PFSK-1 (cell line): ENCODE data around the gene ANKS1A.

Experiments used
- POLR2AphosphoS5 ChIP-seq: IDR thresholded peaks from 2 replicates; pipeline ENCODE4 v1.6.1; 2012; ENCODE audit warnings: low read depth, mild to moderate bottlenecking, control low read depth, low read length, moderate library complexity
- TAF1 ChIP-seq: IDR thresholded peaks from 2 replicates; pipeline ENCODE4 v1.6.1; 2012; ENCODE audit warnings: low read length, control low read depth, borderline replicate concordance; ENCODE audit not compliant: insufficient read depth

DNA sequence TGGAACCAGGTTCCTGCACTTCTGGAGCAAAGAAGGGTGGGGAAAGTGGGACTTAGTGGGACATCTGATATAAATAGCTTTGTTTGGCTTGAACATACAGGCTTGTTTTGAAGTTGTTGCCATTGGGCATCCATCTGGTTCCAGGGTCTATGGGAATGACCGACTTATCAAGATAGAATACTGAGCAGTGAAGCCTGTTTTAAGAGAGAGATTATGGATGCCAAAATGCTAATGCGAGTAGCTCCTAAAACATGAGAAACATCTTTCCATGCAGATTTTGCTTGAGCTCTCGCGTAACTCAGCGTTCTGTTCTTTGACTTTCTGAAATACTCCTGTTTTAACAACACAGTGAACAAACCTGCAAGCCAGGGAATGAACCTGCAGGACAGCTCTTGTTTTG is 98.5 kb downstream of the ANKS1A start:
- TF ChIP-seq POLR2AphosphoS5 (no peak), TAF1 (no peak)
